NCI-H187 treated with DMSO at 0.1 percent for 48 hours (cell line): ENCODE data around the gene OTUD1.

Experiments used
- DNase-seq: peaks from one replicate; lab custom pipeline; 2025; lab: John Stamatoyannopoulos, UW

OTUD1 gene

GRCh38 chr10:23421397-23421796 is 17.5 kb upstream of the OTUD1 start:
- no peak for DNase-seq

GRCh38 chr10:23422003-23422411 is 16.9 kb upstream of the OTUD1 start:
- no peak for DNase-seq

DNA sequence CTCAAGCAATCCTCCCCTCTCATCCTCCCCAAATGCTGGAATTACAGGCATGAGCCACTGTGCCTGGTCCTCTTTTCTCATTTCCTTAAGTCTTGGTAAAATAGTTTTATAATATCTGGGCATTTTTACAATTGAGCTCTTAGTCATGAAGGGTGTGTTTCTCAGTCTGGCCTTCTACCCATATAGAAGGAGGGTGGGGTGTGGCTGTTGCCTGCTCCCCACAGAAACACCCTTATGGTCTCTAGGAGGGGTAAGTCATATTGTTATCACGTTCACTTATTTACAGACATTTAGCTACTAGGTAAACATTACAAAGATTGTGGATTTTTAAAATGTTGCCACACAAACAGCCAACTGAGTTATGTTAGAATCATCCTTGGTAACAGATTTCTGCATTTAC is 6.7 kb upstream of the OTUD1 start:
- no peak for DNase-seq

GRCh38 chr10:23432639-23433038 is 6.2 kb upstream of the OTUD1 start:
- no peak for DNase-seq

DNA sequence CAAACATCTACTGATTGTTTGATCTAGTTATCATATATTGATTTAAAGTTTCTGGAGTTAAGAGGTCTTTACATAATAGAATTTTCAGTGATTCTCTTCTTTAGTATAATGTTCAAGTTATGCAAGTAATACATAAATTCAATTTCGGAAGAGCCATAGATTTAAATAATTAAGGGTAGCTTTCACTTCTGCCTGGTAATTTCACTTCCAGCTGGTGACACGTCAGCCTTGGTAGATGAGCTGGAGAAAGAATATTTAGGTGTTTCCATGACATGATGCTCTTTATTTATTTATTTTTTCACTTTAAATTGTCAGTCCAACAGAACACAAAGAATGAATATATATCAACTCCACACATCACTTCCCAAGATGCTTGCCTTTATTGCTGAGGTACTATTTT is 5.2 kb upstream of the OTUD1 start:
- no peak for DNase-seq

GRCh38 chr10:23435378-23435777 is 3.5 kb upstream of the OTUD1 start:
- no peak for DNase-seq

DNA sequence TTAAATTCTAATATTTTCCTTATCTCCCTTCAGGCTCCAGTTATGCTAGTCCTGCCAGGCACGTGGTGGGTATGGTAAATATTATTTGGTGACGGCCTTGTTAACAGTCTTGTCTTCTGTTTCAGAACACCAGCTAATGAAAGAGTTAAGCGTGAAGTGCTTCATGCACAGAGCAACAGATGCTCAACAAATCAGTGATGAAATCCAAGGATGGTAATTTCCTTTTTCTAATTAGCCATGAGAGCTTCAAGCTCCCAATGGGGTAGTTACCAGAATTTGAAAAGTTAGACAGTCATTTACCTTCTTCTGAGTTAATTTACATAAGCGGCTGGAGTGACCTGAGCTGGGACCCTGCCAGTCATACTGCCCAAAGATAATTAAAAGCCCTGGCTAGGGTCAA is 1.9 kb upstream of the OTUD1 start:
- DNase-seq: no peak

DNA sequence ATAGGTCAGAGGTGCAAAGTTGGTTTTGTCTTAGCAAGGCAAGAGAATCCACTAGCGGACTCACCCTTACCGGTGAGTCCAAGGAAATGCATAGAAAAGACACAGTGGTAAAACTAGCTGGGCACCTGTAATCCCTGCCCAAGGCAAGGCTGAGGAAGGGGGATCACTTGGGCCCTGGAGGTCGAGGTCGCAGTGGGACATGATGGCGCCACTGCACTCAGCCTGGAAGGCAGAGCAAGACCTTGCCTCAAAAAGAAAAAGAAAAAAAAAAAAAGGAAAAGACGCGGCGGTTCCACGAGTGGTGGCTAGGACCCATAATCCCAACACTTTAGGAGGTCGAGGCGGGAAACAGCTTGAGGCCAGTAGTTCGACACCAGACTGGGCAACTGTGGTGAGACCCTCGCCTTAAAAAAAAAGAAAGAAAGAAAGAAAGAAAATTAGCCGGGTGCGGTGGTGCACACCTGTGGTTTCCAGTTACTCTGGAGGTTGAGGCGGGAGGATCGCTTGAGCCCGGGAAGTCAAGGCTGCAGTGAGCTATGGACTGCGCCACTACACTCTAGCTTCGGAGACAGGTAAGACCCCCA is 820 bp upstream of the OTUD1 start:
- DNase-seq: no peak

DNA sequence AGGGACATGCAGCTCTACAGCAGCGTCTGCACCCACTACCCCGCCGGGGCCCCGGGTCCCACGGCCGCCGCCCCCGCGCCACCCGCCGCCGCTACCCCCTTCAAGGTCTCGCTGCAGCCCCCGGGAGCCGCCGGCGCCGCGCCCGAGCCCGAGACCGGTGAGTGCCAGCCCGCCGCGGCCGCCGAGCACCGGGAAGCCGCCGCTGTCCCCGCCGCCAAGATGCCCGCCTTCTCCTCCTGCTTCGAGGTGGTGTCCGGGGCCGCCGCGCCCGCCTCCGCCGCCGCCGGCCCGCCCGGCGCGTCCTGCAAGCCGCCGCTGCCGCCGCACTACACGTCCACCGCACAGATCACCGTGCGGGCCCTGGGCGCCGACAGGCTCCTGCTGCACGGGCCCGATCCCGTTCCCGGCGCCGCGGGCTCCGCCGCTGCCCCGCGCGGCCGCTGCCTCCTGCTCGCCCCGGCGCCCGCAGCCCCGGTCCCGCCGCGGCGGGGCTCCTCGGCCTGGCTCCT is 631 bp downstream of the OTUD1 start:
- DNase-seq: no peak

DNA sequence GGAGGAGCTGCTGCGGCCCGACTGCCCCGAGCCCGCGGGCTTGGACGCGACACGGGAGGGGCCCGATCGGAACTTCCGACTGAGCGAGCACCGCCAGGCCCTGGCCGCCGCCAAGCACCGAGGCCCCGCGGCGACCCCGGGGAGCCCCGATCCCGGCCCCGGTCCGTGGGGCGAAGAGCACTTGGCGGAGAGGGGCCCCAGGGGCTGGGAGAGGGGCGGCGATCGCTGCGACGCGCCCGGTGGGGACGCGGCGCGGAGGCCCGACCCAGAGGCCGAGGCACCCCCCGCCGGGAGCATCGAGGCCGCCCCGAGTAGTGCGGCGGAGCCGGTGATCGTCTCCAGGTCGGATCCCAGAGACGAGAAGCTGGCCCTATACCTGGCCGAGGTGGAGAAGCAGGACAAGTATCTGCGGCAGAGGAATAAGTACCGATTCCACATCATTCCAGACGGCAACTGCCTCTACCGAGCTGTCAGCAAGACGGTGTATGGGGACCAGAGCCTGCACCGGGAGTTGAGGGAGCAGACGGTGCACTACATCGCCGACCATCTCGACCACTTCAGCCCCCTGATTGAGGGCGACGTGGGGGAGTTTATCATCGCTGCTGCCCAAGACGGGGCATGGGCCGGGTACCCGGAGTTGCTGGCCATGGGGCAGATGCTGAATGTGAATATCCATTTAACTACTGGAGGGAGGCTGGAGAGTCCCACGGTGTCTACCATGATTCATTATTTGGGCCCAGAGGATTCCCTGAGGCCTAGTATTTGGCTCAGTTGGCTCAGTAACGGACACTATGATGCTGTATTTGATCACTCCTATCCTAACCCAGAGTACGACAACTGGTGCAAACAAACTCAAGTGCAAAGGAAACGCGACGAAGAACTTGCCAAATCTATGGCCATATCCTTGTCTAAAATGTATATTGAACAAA is 1.4 kb downstream of the OTUD1 start:
- DNase-seq: no peak

DNA sequence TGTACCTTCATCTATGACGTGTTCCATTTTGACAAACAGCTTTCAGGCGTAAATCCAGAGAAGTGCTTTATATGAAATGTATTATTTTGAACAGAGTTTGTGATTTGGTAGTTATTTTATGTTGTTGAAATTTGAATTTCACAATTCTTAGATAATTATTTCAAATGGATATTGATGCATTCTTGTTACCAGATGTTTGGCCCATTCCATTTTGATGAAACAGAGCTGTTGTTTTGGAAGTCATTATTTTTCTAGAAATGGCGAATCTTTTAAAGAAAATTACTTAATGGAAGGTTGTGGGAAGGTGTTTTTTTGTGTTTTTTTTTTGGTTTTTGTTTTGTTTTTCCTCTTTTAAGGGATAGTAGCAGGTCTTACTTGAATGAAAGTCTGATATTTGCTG is 2.4 kb downstream of the OTUD1 start:
- no peak for DNase-seq

DNA sequence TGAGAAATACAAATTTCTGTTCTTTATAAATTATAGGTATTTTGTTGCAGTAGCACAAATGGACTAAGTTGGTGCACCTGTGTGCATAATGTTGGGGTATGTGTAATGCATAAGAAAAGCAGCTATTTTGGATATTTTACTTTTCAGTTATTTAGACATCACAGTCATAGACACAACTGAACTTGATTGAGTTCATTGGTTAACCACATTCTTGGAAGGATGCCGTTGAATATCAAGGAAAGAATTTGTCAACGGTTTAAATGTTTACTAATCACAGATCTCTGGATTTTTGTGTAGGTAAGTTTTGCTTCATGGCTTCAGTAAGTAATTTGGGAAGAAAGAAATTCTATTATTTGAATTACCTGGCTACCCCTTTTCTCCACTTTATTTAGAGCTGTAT is 4.1 kb downstream of the OTUD1 start:
- no peak for DNase-seq

GRCh38 chr10:23445591-23445990 is 6.7 kb downstream of the OTUD1 start:
- DNase-seq: no peak

- DNase-seq: no peak
Observed at GRCh38 chr10:23448323-23448722, 9.4 kb downstream of the OTUD1 start.

GRCh38 chr10:23448802-23449570 is 10.1 kb downstream of the OTUD1 start:
- DNase-seq: no peak

GRCh38 chr10:23452033-23452655 is 13.3 kb downstream of the OTUD1 start:
- DNase-seq: no peak

GRCh38 chr10:23453465-23453864 is 14.6 kb downstream of the OTUD1 start:
- no peak for DNase-seq

DNA sequence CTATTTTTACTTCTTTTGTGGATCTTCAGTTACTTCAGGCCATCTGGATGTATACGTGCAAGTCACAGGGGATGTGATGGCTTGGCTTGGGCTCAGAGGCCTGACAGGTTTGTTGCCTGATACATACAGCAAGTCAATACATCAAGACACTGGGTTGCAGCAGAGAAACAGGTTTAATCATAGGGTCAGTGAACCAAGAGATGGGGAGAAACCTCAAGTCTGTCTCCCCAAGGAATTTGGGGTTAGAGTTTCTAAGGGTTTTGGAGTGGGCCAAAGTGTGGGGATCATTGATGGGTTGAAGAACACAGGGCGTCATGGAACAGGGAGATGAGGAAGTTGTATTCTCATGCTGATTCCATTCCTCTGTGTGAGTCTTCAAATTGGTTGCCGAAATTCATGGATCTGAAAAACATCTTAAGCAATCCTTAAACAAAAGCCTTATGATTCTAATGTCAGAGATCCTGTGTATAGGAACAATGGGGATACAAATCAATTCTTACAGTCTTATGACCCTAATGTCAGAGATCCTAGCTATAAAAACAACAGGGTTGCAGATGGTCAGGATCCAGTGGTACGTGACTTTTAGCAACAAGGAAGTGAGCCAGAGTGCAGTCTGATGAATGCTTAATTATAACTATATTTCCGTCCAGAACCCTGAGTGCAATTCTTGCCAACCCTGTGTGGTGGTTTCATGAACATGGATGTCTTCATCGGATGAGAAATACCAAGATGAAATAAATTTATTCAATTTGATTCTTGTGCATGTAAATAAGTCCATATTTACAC is 18.9 kb downstream of the OTUD1 start:
- no peak for DNase-seq

GRCh38 chr10:23459308-23459939 is 20.5 kb downstream of the OTUD1 start:
- no peak for DNase-seq

- DNase-seq: no peak
Observed at GRCh38 chr10:23461557-23461956, 22.7 kb downstream of the OTUD1 start.

- DNase-seq: no peak
Observed at GRCh38 chr10:23467012-23467411, 28.1 kb downstream of the OTUD1 start.
